ENCODE measurements around the gene TXN2.

DNA sequence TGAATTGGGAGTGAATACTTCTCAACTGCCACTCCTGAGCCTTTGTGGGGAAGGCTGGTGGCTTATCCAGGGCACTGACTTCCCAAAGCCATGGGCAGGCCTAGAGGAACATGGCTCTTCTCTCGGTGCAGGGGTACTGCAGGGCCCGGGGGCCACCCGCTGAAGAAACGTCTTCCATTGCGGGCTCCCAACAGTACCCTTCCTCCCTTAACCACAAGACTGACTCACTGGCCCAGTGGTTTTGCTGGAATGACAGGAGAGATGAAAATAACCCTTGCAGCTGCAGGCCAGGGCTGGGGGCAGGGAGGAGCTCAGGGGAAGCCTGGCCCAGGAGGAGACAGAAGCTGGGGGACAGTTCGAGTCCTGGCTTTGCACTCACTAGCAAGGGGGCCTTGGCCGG, 13.5 kb downstream of the TXN2 start:
- peak; percentile 27 to 70 for TF ChIP-seq POLR2A (IDR thresholded peaks at IDR 0.05)
- TF ChIP-seq, protein P1, sequence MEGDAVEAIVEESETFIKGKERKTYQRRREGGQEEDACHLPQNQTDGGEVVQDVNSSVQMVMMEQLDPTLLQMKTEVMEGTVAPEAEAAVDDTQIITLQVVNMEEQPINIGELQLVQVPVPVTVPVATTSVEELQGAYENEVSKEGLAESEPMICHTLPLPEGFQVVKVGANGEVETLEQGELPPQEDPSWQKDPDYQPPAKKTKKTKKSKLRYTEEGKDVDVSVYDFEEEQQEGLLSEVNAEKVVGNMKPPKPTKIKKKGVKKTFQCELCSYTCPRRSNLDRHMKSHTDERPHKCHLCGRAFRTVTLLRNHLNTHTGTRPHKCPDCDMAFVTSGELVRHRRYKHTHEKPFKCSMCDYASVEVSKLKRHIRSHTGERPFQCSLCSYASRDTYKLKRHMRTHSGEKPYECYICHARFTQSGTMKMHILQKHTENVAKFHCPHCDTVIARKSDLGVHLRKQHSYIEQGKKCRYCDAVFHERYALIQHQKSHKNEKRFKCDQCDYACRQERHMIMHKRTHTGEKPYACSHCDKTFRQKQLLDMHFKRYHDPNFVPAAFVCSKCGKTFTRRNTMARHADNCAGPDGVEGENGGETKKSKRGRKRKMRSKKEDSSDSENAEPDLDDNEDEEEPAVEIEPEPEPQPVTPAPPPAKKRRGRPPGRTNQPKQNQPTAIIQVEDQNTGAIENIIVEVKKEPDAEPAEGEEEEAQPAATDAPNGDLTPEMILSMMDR (IDR thresholded peaks at IDR 0.05 in 4 of 5, conservative IDR thresholded peaks at IDR 0.05 in 1 of 5), result no peak
